NCI-H1092 (cell line): ENCODE results near the gene ANKRD27.
"Not testable (repeated sequence)": the region's sequence is repeated elsewhere in the genome, so short reads cannot be mapped to it uniquely, and the experiment has no call there.

Experiments
- DNase-seq: peaks from one replicate; lab custom pipeline; 2025; lab: John Stamatoyannopoulos, UW

Gene ANKRD27

DNA sequence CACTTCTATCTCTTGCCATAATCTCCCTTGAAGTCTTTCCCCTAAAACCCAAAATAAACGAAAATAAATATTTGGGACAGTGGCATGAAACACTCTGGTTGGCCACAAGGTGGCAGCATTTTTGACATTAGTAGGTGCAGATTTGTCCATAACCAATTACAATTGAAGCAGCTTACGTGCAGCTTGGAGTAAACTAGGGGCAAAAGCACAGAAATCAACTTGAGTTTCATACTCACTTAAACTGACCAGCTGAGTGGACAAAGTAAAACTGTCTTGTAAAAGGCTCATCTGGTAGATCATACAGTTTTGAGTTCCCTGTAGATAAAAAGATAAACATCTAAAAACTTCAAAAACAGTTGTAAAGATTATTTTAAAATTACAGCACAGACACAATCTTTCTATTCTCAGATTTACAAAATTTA lies 75.2 kb downstream of the ANKRD27 start:
- peak; percentile 27 for DNase-seq

- no peak for DNase-seq
Observed at GRCh38 chr19:32599258-32599657, 75.7 kb downstream of the ANKRD27 start.

DNA sequence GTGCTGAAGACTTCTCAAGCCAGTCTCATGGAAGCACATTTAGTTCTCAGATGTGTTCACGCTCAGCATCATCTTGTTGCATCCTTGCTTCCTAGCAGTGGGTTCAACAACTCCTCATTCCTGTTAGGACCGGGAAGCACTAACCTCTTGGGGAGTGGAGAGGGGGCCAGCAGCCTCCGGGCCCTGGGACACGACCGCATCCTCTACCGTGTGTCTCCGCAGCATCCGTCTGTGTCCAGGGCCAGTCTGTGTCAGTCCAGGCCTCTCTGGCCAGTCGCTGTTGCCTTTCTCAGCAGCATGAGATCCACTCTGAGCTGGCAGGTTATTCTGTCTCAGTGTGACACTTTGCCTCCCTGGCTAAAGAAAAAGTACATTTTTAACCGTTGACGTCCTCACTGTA lies 77.0 kb downstream of the ANKRD27 start:
- DNase-seq = no peak

- no peak for DNase-seq
Observed at GRCh38 chr19:32595491-32595890, 79.5 kb downstream of the ANKRD27 start.

GRCh38 chr19:32594021-32594420 lies 81.0 kb downstream of the ANKRD27 start:
- DNase-seq = no peak

- not testable (repeated sequence) for DNase-seq
Observed at GRCh38 chr19:32587747-32588504, 87.1 kb downstream of the ANKRD27 start.

DNA sequence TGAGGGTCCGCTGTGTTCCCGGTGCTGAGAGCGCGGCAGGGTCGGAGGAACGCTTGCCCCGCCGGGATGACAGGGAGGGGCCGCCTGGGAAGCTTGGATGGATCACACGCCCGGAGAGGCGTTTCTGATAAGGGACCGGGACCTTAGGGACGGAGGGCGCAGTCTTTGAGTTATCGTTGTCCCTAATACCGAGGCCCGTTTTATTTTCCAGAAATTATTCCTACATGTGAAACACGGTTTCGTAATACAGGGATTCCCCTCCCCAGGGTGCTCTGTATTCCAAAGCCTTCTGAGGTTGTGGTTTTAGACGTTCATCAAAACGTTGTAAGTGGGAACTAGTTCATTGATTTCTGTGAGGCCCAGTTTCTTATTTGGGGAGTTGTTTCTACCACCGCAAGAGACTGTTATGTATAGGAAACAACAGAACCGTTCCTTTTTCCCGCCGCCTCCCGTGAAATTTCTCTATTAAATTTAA lies 93.2 kb downstream of the ANKRD27 start:
- DNase-seq = no peak

GRCh38 chr19:32580901-32581704 lies 93.9 kb downstream of the ANKRD27 start, which contains the start of gene PDCD5:
TSS of gene PDCD5 (plus strand) at chr19:32581190. CDS start at chr19:32581262, 72 bp downstream.
- DNase-seq = peak; percentile 87

DNA sequence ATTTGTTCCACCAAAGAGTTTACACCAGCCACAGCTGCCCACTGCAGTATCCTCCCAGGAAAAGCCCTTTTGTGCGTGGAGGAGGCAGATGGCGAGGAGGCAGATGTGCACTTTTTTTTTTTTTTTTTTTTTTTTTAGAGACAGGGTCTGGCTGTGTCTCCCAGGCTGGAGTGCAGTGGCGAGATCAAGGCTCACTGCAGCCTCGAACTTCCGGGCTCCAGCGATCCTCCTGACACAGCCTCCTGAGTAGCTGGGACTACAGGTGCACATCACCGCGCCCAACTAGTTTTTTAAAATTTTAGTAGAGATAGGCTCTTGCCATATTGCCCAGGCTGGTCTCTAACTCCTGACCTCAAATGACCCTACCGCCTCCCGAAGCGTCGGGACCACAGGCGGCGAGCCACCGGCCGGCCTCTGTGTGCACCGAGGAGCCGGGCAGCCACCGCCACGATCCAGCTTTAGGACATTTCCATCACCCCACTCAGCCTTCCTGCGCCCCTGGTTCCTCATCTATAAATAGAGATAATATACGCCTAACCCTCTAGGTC lies 94.6 kb downstream of the ANKRD27 start:
- DNase-seq = no peak

DNA sequence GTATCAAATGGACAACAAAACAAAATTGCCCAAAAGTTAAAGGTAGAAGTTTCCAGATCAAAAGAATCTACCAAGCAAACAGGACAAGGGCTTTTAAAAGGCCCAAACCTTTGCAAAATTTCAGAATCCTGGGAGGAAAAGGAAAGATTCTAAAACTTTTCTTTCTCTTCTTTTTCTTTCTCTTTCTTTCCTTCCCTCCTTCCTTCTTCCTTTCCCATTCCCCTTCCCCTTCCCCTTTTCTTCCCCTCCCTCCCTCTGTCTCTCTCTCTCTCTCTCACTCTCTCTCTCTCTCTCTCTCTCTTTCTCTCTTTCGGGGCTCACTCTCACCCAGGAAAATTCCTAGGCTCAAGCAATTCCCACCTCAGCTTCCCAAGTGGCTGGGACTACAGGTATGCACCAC lies 98.2 kb downstream of the ANKRD27 start:
- DNase-seq = no peak

DNA sequence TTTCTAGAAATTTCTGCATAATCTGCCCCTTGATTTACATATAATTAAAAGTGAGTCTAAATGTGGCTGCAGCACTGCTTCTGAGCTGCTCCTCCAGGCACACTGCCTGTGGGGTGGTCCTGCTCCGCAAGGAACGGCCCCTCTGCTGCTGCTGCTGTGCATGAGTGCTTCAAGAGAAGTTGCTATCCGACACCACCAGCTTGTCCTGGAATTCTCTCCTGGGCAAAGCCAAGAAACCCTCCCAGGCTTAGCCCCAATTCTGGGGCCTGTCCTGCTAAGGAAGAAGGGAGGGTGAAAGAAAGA lies 101.5 kb downstream of the ANKRD27 start:
- DNase-seq = no peak

DNA sequence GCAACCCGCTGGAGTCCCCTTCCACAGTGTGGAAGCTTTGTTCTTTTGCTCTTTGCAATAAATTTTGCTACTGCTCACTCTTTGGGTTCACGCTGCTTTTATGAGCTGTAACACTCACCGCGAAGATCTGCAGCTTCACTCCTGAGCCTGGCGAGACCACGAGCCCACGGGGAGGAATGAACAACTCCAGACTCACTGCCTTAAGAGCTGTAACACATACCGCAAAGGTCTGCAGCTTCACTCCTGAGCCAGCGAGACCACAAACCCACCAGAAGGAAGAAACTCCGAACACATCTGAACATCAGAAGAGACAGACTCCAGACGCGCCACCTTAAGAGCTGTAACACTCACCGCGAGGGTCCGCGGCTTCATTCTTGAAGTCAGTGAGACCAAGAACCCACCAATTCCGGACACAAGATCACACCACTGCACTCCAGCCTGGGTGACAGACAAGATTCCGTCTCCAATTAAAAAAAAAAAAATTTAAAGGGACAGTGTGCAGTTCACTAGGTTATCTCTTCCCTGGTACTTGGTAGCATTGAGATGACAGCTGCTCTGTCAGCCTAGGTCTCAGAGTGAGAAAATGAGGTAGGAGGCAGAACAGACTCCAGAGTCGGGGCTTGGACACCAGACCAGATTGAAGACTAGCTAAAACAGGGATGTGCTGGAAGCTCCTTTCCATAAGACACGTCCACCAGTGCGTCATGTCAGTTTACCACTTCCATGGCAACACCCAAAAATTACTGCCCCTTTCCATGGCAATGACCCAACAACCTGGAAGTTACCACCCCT lies 102.1 kb downstream of the ANKRD27 start:
- not testable (repeated sequence) for DNase-seq

DNA sequence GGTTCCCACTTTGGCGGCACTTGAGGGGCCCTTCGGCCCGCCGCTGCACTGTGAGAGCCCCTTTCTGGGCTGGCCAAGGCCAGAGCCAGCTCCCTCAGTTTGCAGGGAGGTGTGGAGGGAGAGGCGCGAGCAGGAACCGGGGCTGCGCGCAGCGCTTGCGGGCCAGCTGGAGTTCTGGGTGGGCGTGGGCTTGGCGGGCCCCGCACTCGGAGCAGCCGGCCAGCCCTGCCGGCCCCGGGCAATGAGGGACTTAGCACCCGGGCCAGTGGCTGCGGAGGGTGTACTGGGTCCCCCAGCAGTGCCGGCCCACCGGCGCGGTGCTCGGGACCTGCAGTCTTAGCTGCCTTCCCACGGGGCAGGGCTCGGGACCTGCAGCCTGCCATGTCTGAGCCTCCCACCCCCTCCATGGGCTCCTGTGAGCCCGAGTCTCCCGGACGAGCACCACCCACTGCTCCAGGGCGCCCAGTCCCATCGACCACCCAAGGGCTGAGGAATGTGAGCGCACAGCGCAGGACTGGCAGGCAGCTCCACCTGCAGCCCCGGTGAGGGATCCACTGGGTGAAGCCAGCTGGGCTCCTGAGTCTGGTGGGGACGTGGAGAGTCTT lies 103.4 kb downstream of the ANKRD27 start:
- not testable (repeated sequence) for DNase-seq

GRCh38 chr19:32570081-32570785 lies 104.7 kb downstream of the ANKRD27 start:
- DNase-seq = peak; percentile 36

DNA sequence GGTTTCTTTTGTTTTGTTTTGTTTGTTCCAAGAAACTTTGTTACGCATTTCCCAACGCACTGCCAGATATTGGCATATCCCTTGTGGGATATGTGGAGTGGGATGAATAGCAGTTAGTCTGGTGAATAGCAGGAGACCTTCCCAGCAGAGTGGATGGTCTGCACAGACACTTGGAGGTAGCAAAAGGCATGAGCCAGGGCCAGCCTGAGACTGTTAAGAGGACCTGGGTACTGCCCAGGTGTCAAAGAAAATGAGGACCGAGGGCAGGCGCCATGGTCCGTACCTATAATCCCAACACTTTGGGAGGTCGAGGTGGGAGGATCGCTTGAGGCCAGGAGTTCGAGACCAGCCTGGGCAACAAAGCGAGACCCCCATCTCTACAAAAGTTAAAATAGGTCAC lies 107.5 kb downstream of the ANKRD27 start:
- DNase-seq = no peak

GRCh38 chr19:32566246-32566830 lies 108.6 kb downstream of the ANKRD27 start:
- DNase-seq = no peak

DNA sequence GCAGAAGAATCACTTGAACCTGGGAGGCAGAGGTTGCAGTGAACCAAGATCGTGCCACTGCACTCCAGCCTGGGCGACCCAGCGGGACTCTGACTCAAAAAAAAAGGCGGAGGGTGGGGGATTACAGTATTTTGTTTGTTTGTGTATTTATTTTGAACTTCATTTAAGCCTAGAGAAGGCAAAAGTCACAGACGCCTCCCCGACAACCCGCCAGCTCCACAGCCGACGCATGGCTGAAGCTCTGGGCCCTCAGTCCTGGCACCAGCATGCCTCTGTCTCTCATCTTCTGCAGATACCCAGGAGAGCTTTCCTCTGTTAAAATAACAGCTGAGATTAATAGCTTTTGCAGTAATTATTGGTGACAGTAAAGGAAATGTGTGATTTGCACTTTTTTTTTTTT lies 111.2 kb downstream of the ANKRD27 start:
- no peak for DNase-seq

GRCh38 chr19:32558607-32559228 lies 116.3 kb downstream of the ANKRD27 start:
- no peak for DNase-seq

GRCh38 chr19:32555786-32556185 lies 119.2 kb downstream of the ANKRD27 start:
- DNase-seq = no peak

GRCh38 chr19:32550666-32551065 lies 124.3 kb downstream of the ANKRD27 start:
- DNase-seq = no peak
